Measurements from ENCODE around the gene AHCYL1. TPM values are rescaled to one million over a fixed set of nuclear protein-coding genes. Genes with fewer than 3 reads are reported as not detected.

AHCYL1 gene
- total and polyA plus RNA-seq, 2 of the 8 experiments (the other 6 are each of a cell fraction or from before 2014, with no cell fraction given), result 64.5 to 95.9 TPM

- WGBS, 2 experiments (ENCODE audit: extremely low coverage in 1 of 2, insufficient coverage in 1 of 2, insufficient read length in 1 of 2, insufficient replicate concordance in 2 of 2, low coverage in 1 of 2, low lambda C conversion rate in 2 of 2, missing lambda C conversion rate in 1 of 2), result 100% methylated on average over 1 of the region's 1 CpG; no CpG with 5 or more reads in 1 of the 2 experiments
- ChIA-PET POLR2A (ENCODE audit: partially characterized antibody) (interaction anchor here (1.0 to 1.3 kb wide), 3 partner anchors 9 to 55 kb away, joined by 3 to 4 read pairs (median 3); no protein-coding TSS in a partner anchor), CTCF (ENCODE audit: partially characterized antibody) (interaction anchor here (0.9 to 52.4 kb wide), 8 partner anchors 5 to 401 kb away, joined by 4 to 1450 read pairs (median 10); partner anchors contain the start of genes ALX3, STRIP1 and UBL4B)
- Histone ChIP-seq H3K27me3 (replicated peaks in 1 of 4; ENCODE audit: control insufficient read depth in 3 of 4, extremely low read depth in 1 of 4, insufficient read depth in 3 of 4, low read length in 3 of 4) (no peaks in the 10 kb centered on the region), H3K4me2 (ENCODE audit: insufficient read depth in 1 of 2, low read depth in 2 of 2, low read length in 2 of 2) (no peak overlapping the region), H4K20me1 (replicated peaks in 1 of 2; ENCODE audit: control insufficient read depth in 1 of 2, insufficient read depth in 2 of 2, low read length in 2 of 2) (peaks cover 6 to 18% of the 10 kb centered on the region in 2 experiments), H3K36me3 (ENCODE audit: control insufficient read depth in 2 of 4, insufficient read depth in 4 of 4, low read length in 3 of 4) (peaks cover 16 to 36% (median 27%) of the 10 kb centered on the region in 4 experiments), H2BK120ac (replicated peaks; ENCODE audit: low read depth, low read length) (no peak overlapping the region), H2BK12ac (ENCODE audit: low read depth, low read length) (no peak overlapping the region), H3K4ac (replicated peaks; ENCODE audit: insufficient read length, low read depth, low read length) (no peak overlapping the region), H3K23me2 (ENCODE audit: low read depth, low read length) (no peaks in the 10 kb centered on the region), H3K56ac (replicated peaks; ENCODE audit: insufficient read length, low read depth, low read length) (no peak overlapping the region), H4K5ac (ENCODE audit: insufficient read length, low read depth, low read length) (no peak overlapping the region), H2AK5ac (ENCODE audit: low read depth, low read length) (no peak overlapping the region), H2BK20ac (ENCODE audit: low read length) (no peak overlapping the region), H4K91ac (replicated peaks; ENCODE audit: insufficient read length, low read length) (no peak overlapping the region), H3K18ac (ENCODE audit: extremely low read depth, low read length) (no peak overlapping the region), H2BK5ac (ENCODE audit: low read depth, low read length) (no peak overlapping the region), H3K14ac (ENCODE audit: insufficient read length) (no peak overlapping the region), H3K27ac (ENCODE audit: low read depth, low read length) (no peak overlapping the region), H3K4me3 (ENCODE audit: extremely low read depth in 1 of 4, insufficient read depth in 2 of 4, low read depth in 3 of 4, low read length in 4 of 4) (no peak overlapping the region), H3K79me1 (ENCODE audit: low read depth, low read length) (no peaks in the 10 kb centered on the region; the same call in 1 of the 2 replicates), H3K79me2 (ENCODE audit: control insufficient read depth in 1 of 2, insufficient read depth in 2 of 2, low read length in 2 of 2) (no peaks in the 10 kb centered on the region), H3K23ac (ENCODE audit: insufficient read length) (no peak overlapping the region), H2BK15ac (ENCODE audit: low read length) (no peak overlapping the region), H3K9ac (replicated peaks in 1 of 4; ENCODE audit: extremely low read depth in 1 of 4, low read depth in 3 of 4, low read length in 3 of 4) (no peak overlapping the region), H3K9me3 (ENCODE audit: insufficient read depth in 2 of 2, low read depth in 1 of 2, low read length in 1 of 2) (no peaks in the 10 kb centered on the region), H3K4me1 (replicated peaks in 1 of 4; ENCODE audit: control insufficient read depth in 3 of 4, insufficient read depth in 4 of 4, low read length in 3 of 4) (no peaks in the 10 kb centered on the region), H2AFZ (ENCODE audit: low read length) (no peak overlapping the region), H4K8ac (ENCODE audit: extremely low read depth, insufficient read depth, low read length) (no peak overlapping the region)
- FAIRE-seq (no peak), DNase-seq (ENCODE audit: low read depth in 1 of 2, low spot score in 2 of 2) (no peak)
- TF ChIP-seq SAP30 (IDR thresholded peaks at IDR 0.05; ENCODE audit: insufficient read depth, insufficient replicate concordance, low read length) (no peak), CBX5 (IDR thresholded peaks at IDR 0.05; ENCODE audit: low read depth, low read length) (no peak), ZNF274 (IDR thresholded peaks at IDR 0.05; ENCODE audit: borderline replicate concordance, extremely low read depth, low read length) (no peak), CTCF (IDR thresholded peaks at IDR 0.05; ENCODE audit: control extremely low read depth in 1 of 3, insufficient read depth in 1 of 3, low read depth in 1 of 3, low read length in 3 of 3) (no peak), CTBP2 (IDR thresholded peaks at IDR 0.05; ENCODE audit: borderline replicate concordance, insufficient read depth, insufficient read length, low read length) (no peak), YY1 (IDR thresholded peaks at IDR 0.05; ENCODE audit: low read depth, low read length) (no peak), NANOG (IDR thresholded peaks at IDR 0.05; ENCODE audit: insufficient read depth, low read depth, low read length, poor library complexity, severe bottlenecking) (no peak), TAF7 (optimal IDR thresholded peaks at IDR 0.05; ENCODE audit: borderline replicate concordance, low read depth, low read length) (no peak), TAF1 (IDR thresholded peaks at IDR 0.05; ENCODE audit: low read depth, low read length) (no peak), CHD1 (IDR thresholded peaks at IDR 0.05; ENCODE audit: low read depth, low read length) (no peak), BCL11A (IDR thresholded peaks at IDR 0.05; ENCODE audit: low read depth in 2 of 2, low read length in 2 of 2) (no peak)
Measured at GRCh38 chr1:110058591-110058990, 74.0 kb downstream of the AHCYL1 start.

All from H1 (cell line).